ENCODE data around the gene WNT1. TPM values are rescaled to one million over a fixed set of nuclear protein-coding genes. Genes with fewer than 3 reads are reported as not detected.

The WNT1 gene
- polyA plus RNA-seq (ENCODE audit: insufficient read length): not detected

- no peak for DNase-seq (ENCODE audit: low read depth)
Observed at GRCh38 chr12:48978291-48978740, at the start of gene WNT1. WNT1 (plus strand) TSS chr12:48978322; CDS start chr12:48978651, 329 bp downstream.

GRCh38 chr12:48929551-48929950 is 48.6 kb upstream of the WNT1 start:
- DNase-seq (ENCODE audit: low read depth): no peak

DNA sequence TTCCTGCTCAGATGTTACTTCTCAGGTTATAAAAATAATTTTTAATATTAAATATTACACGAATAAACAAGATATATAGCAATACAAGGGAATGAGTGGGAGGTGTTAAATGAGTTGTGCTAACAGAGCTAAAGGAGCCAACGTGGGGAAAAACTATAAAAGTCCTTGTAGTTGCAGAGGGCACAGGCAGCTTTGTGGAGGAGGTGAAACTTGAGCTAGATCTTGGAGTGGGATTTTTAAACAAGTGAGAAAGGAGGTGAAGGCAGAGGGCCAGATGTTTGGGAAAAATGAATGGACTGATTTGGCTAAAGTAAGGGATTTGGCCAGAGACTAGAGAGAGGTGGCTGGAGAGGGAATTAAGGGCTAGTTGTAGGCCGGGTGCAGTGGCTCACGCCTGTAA is 47.6 kb upstream of the WNT1 start:
- DNase-seq (ENCODE audit: low read depth): no peak

- no peak for DNase-seq (ENCODE audit: low read depth)
Observed at GRCh38 chr12:48932878-48933277, 45.2 kb upstream of the WNT1 start.

DNA sequence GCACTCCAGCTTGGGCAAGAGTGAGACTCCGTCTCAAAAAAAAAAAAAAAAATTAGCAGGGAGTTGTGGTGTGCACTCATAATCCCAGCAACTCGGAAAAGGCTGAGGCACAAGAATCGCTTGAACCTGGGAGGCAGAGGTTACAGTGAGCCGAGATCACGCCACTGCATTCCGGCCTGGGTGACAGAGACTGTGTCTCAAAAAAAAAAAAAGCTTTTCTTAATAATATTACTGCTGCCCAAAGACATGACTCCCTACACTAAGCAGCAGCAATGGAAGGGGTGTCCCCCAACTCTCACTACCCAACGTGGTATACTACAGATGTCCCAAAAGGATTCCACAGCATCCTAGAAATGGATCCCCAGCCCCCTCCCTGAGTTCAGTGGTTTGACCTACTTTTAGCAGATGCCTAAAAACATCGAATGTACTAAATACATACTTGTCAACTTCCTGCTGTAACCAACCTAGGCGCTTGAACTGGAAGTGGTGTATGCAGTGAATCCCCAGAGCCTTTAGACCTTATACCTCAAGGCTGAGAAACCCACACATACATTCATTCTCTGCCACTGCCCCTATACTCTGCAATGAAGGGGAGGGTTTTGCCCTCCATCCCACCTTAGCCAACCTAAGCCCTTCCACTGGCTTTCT is 44.3 kb upstream of the WNT1 start:
- no peak for DNase-seq (ENCODE audit: low read depth)

- DNase-seq (ENCODE audit: low read depth): no peak
Observed at GRCh38 chr12:48934312-48934706, 43.8 kb upstream of the WNT1 start.

- DNase-seq (ENCODE audit: low read depth): peak; percentile 29
Observed at GRCh38 chr12:48936379-48936979, 41.6 kb upstream of the WNT1 start.

- no peak for DNase-seq (ENCODE audit: low read depth)
Observed at GRCh38 chr12:48937170-48937569, 41.0 kb upstream of the WNT1 start.

DNA sequence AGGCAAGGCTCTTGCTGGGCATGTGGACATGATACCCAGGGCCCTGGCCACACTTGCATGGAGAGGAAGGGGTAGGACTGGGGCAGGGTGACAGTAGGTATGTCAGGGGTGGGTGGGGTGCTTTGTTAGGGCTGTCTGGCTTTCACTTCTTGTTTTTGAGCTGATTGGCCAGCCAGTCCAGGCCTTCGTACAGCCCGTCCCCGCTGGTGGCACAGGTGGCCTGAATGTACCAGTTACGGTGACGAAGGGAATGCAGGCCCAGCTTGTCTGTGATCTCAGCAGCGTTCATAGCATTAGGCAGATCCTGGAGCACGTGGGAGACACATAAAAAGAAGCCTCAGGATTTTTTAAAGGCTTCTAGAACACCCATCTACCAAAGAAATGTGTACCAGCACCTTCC is 39.3 kb upstream of the WNT1 start:
- DNase-seq (ENCODE audit: low read depth): no peak

GRCh38 chr12:48940181-48940580 is 37.9 kb upstream of the WNT1 start:
- no peak for DNase-seq (ENCODE audit: low read depth)

GRCh38 chr12:48943221-48943620 is 34.9 kb upstream of the WNT1 start:
- no peak for DNase-seq (ENCODE audit: low read depth)

GRCh38 chr12:48946205-48946604 is 31.9 kb upstream of the WNT1 start:
- DNase-seq (ENCODE audit: low read depth): no peak

- DNase-seq (ENCODE audit: low read depth): no peak
Observed at GRCh38 chr12:48946943-48947342, 31.2 kb upstream of the WNT1 start.

DNA sequence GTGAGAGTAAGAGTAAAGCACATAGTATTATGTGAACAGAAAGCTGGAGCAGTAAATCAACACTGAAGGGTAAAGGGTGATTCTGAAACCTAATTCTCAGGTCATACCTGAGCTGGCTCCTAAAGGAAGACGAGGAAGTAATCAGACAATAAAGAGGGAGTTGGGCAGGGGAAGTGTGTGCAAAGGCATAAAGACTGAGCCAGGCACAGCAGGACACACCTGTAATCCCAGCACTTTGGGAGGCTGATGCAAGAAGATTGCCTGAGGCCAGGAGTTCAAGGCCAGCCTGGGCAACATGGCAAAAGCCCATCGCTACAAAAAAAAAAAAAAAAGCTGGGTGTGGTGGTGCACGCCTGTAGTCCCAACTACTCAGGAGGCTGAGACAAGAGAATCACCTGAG is 30.4 kb upstream of the WNT1 start:
- no peak for DNase-seq (ENCODE audit: low read depth)

- no peak for DNase-seq (ENCODE audit: low read depth)
Observed at GRCh38 chr12:48952691-48953090, 25.4 kb upstream of the WNT1 start.

- DNase-seq (ENCODE audit: low read depth): no peak
Observed at GRCh38 chr12:48954061-48954460, 24.1 kb upstream of the WNT1 start.

DNA sequence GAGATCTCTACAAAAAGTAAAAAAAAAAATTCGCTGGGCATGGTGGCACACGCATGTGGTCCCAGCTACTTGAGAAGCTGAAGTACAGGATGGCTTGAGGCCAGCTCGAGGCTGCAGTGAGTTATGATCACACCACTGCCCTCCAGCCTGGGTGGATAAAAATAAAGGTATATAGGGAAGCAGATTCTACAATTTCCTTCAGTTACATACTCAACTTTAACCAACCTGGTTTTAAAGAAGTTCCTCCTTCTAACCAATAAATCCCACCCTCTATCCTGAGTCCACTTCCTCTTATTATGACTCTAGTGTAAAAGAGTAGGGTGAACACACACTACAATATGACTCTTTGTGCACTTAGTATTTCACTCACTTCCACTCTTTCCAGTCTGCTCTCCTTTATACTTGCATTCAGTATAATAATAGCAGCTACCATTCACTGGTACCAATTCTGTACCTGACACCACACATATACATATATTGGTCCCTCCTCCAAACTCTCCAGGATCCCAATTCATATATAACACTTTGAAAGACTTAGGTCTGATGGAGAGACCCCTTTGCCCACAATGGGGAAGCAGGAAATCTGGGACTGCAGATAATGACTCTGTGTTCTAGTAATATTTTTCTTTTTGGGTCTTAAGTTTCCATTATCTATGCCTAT is 23.2 kb upstream of the WNT1 start:
- DNase-seq (ENCODE audit: low read depth): no peak

- peak; percentile 93 for DNase-seq (ENCODE audit: low read depth)
Observed at GRCh38 chr12:48956279-48957140, 21.6 kb upstream of the WNT1 start.

DNA sequence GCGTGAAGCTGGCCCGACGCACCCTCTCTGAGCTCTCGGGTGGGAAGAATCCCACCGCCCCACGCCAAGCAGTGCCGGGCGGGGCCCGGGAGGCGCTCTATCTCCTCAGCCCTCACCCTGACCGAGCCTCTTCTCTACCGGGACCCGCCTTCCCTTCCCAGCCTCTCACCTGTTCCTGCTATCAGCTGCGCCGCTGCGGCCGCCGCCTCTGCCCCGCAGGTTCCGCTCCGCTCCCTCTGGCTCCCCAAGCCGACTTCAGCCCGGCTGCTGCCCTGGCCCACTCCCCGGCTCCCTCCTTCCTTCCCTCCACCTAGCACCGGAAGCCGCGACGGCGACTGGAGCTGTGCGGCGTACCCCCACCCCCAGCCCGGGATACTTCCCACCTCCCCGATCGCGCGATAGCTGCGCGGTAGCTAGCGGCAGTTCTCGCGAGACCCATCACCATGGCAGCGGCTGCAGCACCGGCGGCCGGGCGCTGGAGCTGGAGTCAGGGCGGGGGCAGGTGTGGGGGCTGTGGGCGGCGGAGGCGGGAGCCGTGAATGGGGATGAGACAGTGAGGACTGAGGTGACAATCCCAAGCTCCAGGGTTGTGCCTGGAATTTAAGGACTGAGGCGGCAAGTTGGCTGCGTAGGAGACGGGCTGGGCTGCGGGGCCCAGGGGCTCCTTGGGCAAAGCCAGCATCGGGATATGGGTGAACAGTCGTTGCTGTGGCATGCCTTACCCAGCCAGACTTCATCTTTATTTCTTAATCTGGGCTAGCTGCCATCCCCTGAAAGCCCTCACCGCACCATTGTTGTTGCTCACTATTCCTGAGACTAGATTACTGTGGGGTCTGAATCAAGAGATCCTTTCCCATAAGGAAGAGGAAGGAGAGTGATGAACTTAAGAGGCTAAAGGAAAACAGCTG is 20.7 kb upstream of the WNT1 start, which contains the start of gene ARF3:
ARF3 (minus strand) TSS at position 347 of the 908 bp plus-strand sequence. CDS start 16,392 bp downstream, outside the sequence.
- peak; percentile 83 for DNase-seq (ENCODE audit: low read depth)

DNA sequence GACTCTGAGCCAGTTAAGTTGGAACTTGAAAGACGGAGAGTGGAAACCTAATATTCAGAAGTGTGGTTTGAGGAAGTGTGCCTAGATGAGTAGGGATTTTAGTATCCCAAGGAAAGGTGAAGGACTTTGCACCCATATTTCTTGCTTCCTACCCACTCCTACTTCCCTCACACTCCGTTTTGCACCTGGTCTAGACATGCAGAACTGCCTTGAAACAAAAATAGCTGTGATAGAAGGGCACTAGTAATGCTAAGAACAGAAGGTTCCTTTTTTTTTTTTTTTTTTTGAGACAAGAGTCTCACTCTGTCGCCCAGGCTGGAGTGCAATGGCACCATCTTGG is 20.1 kb upstream of the WNT1 start:
- DNase-seq (ENCODE audit: low read depth): no peak

DNA sequence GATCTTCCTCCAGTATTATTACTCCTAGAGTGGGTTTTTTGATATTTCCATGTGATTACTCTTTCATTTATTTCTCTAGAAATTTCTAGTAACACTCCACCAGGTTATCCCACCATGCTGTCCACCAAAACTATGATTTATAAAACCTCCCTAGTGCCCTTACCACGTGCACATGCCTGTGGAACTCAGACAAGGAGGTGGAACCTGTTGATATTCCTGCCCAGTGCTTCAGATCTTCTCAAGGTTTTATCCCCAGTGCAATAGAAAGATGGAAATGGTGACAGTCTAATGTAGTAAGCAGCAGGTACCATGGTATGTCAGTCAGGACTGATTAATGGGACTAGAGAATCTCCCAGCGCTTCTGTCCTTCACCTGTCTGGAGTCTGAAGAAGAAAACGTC is 17.3 kb upstream of the WNT1 start:
- DNase-seq (ENCODE audit: low read depth): no peak

Data from forelimb muscle (tissue), 1 donor.